ENCODE results near the gene PPM1A.

DNA sequence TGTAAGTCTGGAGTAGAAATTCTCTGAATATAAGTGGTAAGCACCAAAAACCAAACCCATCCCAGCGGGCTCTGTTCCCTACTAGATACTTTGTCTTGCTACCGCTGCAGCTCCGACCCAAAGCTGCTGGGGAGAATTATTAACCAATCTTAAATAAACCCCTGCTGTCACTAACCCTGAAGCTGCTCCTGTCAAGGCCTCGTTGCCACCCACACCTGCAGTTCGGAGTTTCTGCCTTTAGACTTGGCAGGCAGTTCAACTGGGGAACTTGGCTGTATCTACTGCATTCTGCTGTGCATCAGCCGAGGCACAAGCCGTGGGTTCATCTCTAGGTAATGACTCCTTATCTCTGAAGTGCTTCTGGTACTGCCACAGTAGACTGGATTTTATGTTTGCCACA, 55.5 kb downstream of the PPM1A start:
- TF ChIP-seq, protein P1, sequence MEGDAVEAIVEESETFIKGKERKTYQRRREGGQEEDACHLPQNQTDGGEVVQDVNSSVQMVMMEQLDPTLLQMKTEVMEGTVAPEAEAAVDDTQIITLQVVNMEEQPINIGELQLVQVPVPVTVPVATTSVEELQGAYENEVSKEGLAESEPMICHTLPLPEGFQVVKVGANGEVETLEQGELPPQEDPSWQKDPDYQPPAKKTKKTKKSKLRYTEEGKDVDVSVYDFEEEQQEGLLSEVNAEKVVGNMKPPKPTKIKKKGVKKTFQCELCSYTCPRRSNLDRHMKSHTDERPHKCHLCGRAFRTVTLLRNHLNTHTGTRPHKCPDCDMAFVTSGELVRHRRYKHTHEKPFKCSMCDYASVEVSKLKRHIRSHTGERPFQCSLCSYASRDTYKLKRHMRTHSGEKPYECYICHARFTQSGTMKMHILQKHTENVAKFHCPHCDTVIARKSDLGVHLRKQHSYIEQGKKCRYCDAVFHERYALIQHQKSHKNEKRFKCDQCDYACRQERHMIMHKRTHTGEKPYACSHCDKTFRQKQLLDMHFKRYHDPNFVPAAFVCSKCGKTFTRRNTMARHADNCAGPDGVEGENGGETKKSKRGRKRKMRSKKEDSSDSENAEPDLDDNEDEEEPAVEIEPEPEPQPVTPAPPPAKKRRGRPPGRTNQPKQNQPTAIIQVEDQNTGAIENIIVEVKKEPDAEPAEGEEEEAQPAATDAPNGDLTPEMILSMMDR (conservative IDR thresholded peaks at IDR 0.05; ENCODE audit: low read depth, low read length), result no peak
- TF ChIP-seq EZH2 (IDR thresholded peaks at IDR 0.05; ENCODE audit: low read length, unreplicated experiment) (no peak), EZH2phosphoT487 (IDR thresholded peaks at IDR 0.05; ENCODE audit: borderline replicate concordance, low read length) (no peak)

All from PC-3 (cell line).